Measurements from ENCODE around the gene C11orf16. TPM values are rescaled to one million over a fixed set of nuclear protein-coding genes. Genes with fewer than 3 reads are reported as not detected.
A peak's percentile ranks its signal among the peaks of the same experiment; 100 is the strongest.

The C11orf16 gene
- total RNA-seq, 1 donor from 2014 or later: not detected

DNA sequence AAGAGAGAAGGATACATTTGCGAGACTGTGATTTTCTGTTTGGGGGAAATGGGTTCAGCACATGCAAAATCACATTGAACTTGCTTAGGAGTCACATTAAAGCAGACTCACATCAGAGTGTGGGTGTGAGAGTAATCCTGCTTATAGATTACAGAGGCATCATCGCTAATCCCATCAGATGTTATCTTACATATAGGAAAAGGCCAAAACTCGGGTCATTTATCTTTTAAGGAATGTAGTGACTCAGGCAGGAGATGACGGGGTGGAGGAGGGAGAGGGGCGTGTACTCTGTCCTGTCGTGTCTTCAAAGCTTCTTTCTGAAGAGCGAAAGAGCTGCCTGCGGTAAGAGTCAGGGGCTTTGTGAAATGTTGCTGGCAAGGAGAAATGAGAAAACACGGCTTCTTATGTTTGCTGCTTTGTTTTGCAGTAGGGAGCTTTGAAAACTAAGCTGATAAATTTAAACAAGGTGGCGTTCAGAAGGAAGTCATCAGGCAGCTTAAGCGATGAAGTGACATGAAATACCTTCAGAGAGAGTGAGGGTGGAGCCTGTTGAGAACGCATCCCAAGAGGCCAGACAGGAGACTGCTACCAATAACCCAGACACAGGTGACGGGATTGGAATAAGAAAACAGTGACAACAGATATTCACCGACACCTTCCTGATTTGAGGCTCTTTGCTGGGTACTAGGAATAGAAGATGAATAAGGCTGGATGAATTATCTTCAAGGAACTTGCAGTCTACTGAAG is 2.2 kb upstream of the C11orf16 start:
- H3K27me3 Mint-ChIP-seq (ENCODE audit: low read depth, unreplicated experiment): no peaks in the 10 kb centered on the region
- no peaks in the 10 kb centered on the region for H3K27me3 ChIP-seq (ENCODE audit: insufficient read depth, low read length)
- TF ChIP-seq EZH2 (IDR thresholded peaks at IDR 0.05; ENCODE audit: insufficient read depth, low read length): no peak
- TF ChIP-seq, protein P1, sequence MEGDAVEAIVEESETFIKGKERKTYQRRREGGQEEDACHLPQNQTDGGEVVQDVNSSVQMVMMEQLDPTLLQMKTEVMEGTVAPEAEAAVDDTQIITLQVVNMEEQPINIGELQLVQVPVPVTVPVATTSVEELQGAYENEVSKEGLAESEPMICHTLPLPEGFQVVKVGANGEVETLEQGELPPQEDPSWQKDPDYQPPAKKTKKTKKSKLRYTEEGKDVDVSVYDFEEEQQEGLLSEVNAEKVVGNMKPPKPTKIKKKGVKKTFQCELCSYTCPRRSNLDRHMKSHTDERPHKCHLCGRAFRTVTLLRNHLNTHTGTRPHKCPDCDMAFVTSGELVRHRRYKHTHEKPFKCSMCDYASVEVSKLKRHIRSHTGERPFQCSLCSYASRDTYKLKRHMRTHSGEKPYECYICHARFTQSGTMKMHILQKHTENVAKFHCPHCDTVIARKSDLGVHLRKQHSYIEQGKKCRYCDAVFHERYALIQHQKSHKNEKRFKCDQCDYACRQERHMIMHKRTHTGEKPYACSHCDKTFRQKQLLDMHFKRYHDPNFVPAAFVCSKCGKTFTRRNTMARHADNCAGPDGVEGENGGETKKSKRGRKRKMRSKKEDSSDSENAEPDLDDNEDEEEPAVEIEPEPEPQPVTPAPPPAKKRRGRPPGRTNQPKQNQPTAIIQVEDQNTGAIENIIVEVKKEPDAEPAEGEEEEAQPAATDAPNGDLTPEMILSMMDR (IDR thresholded peaks at IDR 0.05; ENCODE audit: insufficient read depth, low read depth, low read length): no peak
- peak overlapping the region; percentile 40 for H3K27ac ChIP-seq (ENCODE audit: low read depth, low read length)
- DNase-seq (ENCODE audit: low read depth) (peak; percentile 91), FAIRE-seq (peak; percentile 5)
- peak overlapping the region; percentile 77 for H3K4me2 ChIP-seq (ENCODE audit: low read length)
- H2AFZ ChIP-seq (ENCODE audit: low read depth, low read length): no peak overlapping the region
- H3K4me1 ChIP-seq (ENCODE audit: insufficient read depth, low read length): peaks cover 9% of the 10 kb centered on the region
- H3K4me1 Mint-ChIP-seq (ENCODE audit: low read depth, unreplicated experiment): peaks cover 19% of the 10 kb centered on the region
- peak overlapping the region; percentile 15 for H3K27ac Mint-ChIP-seq (ENCODE audit: unreplicated experiment)
- no peaks in the 10 kb centered on the region for H3K79me2 ChIP-seq (ENCODE audit: insufficient read depth, low read length)
- H3K9ac ChIP-seq (ENCODE audit: low read length): peak overlapping the region; percentile 58
- H3K36me3 Mint-ChIP-seq (ENCODE audit: low read depth, unreplicated experiment): peaks cover 2% of the 10 kb centered on the region
- no peak overlapping the region for H3K4me3 ChIP-seq (ENCODE audit: insufficient read depth, low read depth, low read length)
- peaks cover 2% of the 10 kb centered on the region for H3K9me3 Mint-ChIP-seq (ENCODE audit: unreplicated experiment)
- no peaks in the 10 kb centered on the region for H4K20me1 ChIP-seq (ENCODE audit: insufficient read depth, low read length)
- H3K36me3 ChIP-seq (ENCODE audit: insufficient read depth, low read length): no peaks in the 10 kb centered on the region
- no peaks in the 10 kb centered on the region for H3K9me3 ChIP-seq (ENCODE audit: insufficient read depth, low read depth, low read length)
- H3K4me3 Mint-ChIP-seq (ENCODE audit: unreplicated experiment): peak overlapping the region; percentile 17

DNA sequence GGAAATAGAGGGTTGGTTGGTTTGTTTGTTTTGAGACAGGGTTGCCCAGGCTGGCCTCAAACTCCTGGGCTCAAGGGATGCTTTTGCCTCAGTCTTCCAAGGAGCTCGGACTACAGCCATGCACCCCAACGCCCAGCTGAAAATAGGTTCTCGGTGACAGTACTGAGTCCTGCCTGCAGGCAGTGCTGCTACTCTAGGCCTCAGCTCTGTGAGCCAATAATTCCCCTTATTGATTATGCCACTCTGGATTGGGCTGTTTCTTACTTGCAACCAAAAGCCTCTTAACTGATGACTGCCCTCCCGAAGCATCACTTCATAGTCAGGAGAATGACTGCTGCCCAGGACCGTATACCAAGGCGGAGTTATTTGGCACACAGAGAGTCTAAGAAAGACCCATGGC is 1.2 kb upstream of the C11orf16 start:
- H3K4me3 ChIP-seq (ENCODE audit: insufficient read depth, low read depth, low read length): no peak overlapping the region
- Mint-ChIP-seq H3K4me3 (ENCODE audit: unreplicated experiment) (no peak overlapping the region), H3K9me3 (ENCODE audit: unreplicated experiment) (peaks cover 2% of the 10 kb centered on the region), H3K4me1 (ENCODE audit: low read depth, unreplicated experiment) (peaks cover 19% of the 10 kb centered on the region), H3K27me3 (ENCODE audit: low read depth, unreplicated experiment) (no peaks in the 10 kb centered on the region), H3K36me3 (ENCODE audit: low read depth, unreplicated experiment) (peaks cover 2% of the 10 kb centered on the region), H3K27ac (ENCODE audit: unreplicated experiment) (peak overlapping the region; percentile 34)
- no peak overlapping the region for H3K9ac ChIP-seq (ENCODE audit: low read length)
- H3K79me2 ChIP-seq (ENCODE audit: insufficient read depth, low read length): no peaks in the 10 kb centered on the region
- TF ChIP-seq, protein P1 (IDR thresholded peaks at IDR 0.05; ENCODE audit: insufficient read depth, low read depth, low read length): no peak
- no peak for TF ChIP-seq EZH2 (IDR thresholded peaks at IDR 0.05; ENCODE audit: insufficient read depth, low read length)
- peaks cover 9% of the 10 kb centered on the region for H3K4me1 ChIP-seq (ENCODE audit: insufficient read depth, low read length)
- DNase-seq (ENCODE audit: low read depth): no peak
- no peaks in the 10 kb centered on the region for H3K27me3 ChIP-seq (ENCODE audit: insufficient read depth, low read length)
- no peaks in the 10 kb centered on the region for H4K20me1 ChIP-seq (ENCODE audit: insufficient read depth, low read length)
- H3K9me3 ChIP-seq (ENCODE audit: insufficient read depth, low read depth, low read length): no peaks in the 10 kb centered on the region
- H2AFZ ChIP-seq (ENCODE audit: low read depth, low read length): no peak overlapping the region
- H3K27ac ChIP-seq (ENCODE audit: low read depth, low read length): no peak overlapping the region
- FAIRE-seq: no peak
- no peak overlapping the region for H3K4me2 ChIP-seq (ENCODE audit: low read length)
- H3K36me3 ChIP-seq (ENCODE audit: insufficient read depth, low read length): no peaks in the 10 kb centered on the region
